Natural killer cell (primary cell): Measurements from ENCODE around the gene PSMD14. TPM values are rescaled to one million over a fixed set of nuclear protein-coding genes. Genes with fewer than 3 reads are reported as not detected.

Experiments used
- ATAC-seq, 3 donors: fragments of 150-1000 bp in 2 of 3; fragments of 200-7000 bp in 1 of 3; cut with Tn5 transposase; 1 replicate in 1 of 3; 2 replicates in 2 of 3; pipeline ENCODE4 v1.10.0; 2021; ENCODE audit warnings: mild to moderate bottlenecking in 2 of 3, moderate library complexity in 2 of 3
- DNase-seq, 2 donors: peaks; one replicate each; pipeline versions ENCODE4 v3.0.0 to v3.0.0-alpha.2; 2013 to 2021; ENCODE audit warnings: mixed read lengths in 1 of 2
- H3K27ac ChIP-seq: one replicate; pipeline ENCODE4 v1.5.1; 2013; ENCODE audit warnings: mild to moderate bottlenecking, low read length
- H3K27me3 ChIP-seq: one replicate; pipeline ENCODE4 v1.6.1; 2013; ENCODE audit warnings: low read length; ENCODE audit not compliant: control insufficient read depth, insufficient read depth
- H3K36me3 ChIP-seq: one replicate; pipeline ENCODE4 v1.6.1; 2013; ENCODE audit warnings: low read length; ENCODE audit not compliant: control insufficient read depth, insufficient read depth
- H3K4me1 ChIP-seq: one replicate; pipeline ENCODE4 v1.6.1; 2013; ENCODE audit warnings: low read length; ENCODE audit not compliant: control insufficient read depth, insufficient read depth
- H3K4me3 ChIP-seq: one replicate; pipeline ENCODE4 v1.5.1; 2013; ENCODE audit warnings: low read length
- H3K9me3 ChIP-seq: one replicate; pipeline ENCODE4 v1.6.1; 2013; ENCODE audit warnings: low read length; ENCODE audit not compliant: control insufficient read depth, insufficient read depth
- H3K27ac Mint-ChIP-seq, 2 donors: one replicate each; pipeline ENCODE4 v1.8.0; 2022; ENCODE audit warnings: mild to moderate bottlenecking in 2 of 2, mixed read lengths in 2 of 2, moderate library complexity in 1 of 2
- H3K27me3 Mint-ChIP-seq, 2 donors: one replicate each; pipeline ENCODE4 v1.8.0; 2022; ENCODE audit warnings: low read depth in 2 of 2, mixed read lengths in 2 of 2
- H3K36me3 Mint-ChIP-seq: one replicate; pipeline ENCODE4 v1.8.0; 2022; ENCODE audit warnings: mixed read lengths
- H3K4me1 Mint-ChIP-seq, 2 donors: one replicate each; pipeline ENCODE4 v1.8.0; 2022; ENCODE audit warnings: mixed read lengths in 2 of 2
- H3K4me3 Mint-ChIP-seq: one replicate; pipeline ENCODE4 v1.8.0; 2022; ENCODE audit warnings: mild to moderate bottlenecking, moderate library complexity, mixed read lengths
- H3K9me3 Mint-ChIP-seq, 2 donors: one replicate each; pipeline ENCODE4 v1.8.0; 2022; ENCODE audit warnings: mixed read lengths in 2 of 2
- CTCF ChIP-seq: fragments of 200-600 bp; IDR thresholded peaks from one replicate; pipeline ENCODE4 v1.8.0; 2022; ENCODE audit warnings: antibody characterized with exemption
- WGBS: methylation state at CpG from one replicate; pipeline ENCODE4 v1.1.7; 2013; ENCODE audit warnings: missing lambda C conversion rate; ENCODE audit not compliant: insufficient coverage; 5-methylcytosine and 5-hydroxymethylcytosine counted together
- intact Hi-C: fragments of 100-400 bp; cut with micrococcal nuclease; formaldehyde crosslinking; loops from one replicate; pipeline ENCODE4 v1.14.2; 2022
- total RNA-seq, 4 donors: library from RNA; stranded (reverse); fragments of 120-200 nt in 1 of 4; gene quantifications; one replicate each; pipeline versions ENCODE4 v1.2.3 to v1.2.4, GENCODE V29; 2013 to 2022

Gene PSMD14
- total RNA-seq, result 10 to 100 TPM; 34.2 to 40.9 (median 36.2) TPM
- 48.9 TPM for total RNA-seq (2013)

GRCh38 chr2:161308178-161308955 is at the start of gene PSMD14:
PSMD14 (plus strand) TSS chr2:161308425; CDS start chr2:161318826, 10,401 bp downstream.
- 1% methylated on average over 59 of the region's 60 CpGs for WGBS
- Mint-ChIP-seq H3K27me3 (peaks cover 0 to 6% of the 10 kb centered on the region in 2 donors), H3K9me3 (peaks cover 0 to 2% of the 10 kb centered on the region in 2 donors), H3K4me1 (peaks cover 33 to 37% of the 10 kb centered on the region in 2 donors), H3K4me3 (peak within 1 kb of the TSS; percentile 95), H3K36me3 (no peaks in the 10 kb centered on the region), H3K27ac (peak within 1 kb of the TSS; percentile 94 to 97)
- Histone ChIP-seq H3K9me3 (no peaks in the 10 kb centered on the region), H3K36me3 (no peaks in the 10 kb centered on the region), H3K4me3 (peak within 1 kb of the TSS; percentile 77), H3K27me3 (no peaks in the 10 kb centered on the region), H3K4me1 (peaks cover 5% of the 10 kb centered on the region), H3K27ac (peak within 1 kb of the TSS; percentile 81)
- no peak for TF ChIP-seq CTCF
- intact Hi-C loops, result loop anchor here (1.0 kb wide), 1 partner anchor 148 kb away; the partner anchor contains the start of gene TANK
- ATAC-seq, result peak; percentile 91 to 95 (median 93)
- peak; percentile 84 to 93 for DNase-seq

DNA sequence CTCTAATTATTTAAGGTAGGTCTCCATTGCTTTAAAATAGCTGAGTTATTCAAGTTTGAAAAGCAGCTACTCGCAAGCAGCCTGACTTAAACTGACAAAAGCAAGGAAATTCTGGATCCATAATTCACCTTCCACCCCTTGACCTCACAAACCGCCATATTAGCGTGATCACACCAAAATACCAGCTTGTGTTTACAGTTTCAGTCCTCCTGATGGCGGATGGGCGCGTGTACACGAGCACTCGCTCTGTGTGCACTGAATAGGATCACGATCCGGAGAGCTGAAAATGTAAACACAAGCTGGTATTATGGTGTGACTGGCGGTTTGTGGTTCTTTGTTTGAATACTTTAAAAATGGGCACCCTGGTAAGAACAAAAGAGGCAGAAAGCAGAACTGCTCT is 42.4 kb upstream of the PSMD14 start:
- Mint-ChIP-seq H3K4me1 (no peaks in the 10 kb centered on the region), H3K36me3 (no peaks in the 10 kb centered on the region), H3K4me3 (no peak overlapping the region), H3K9me3 (no peaks in the 10 kb centered on the region), H3K27ac (no peak overlapping the region), H3K27me3 (peaks cover 6 to 7% of the 10 kb centered on the region in 2 donors)
- intact Hi-C loops, result no loop called here
- H3K27ac ChIP-seq, result no peak overlapping the region
- no peaks in the 10 kb centered on the region for H3K4me1 ChIP-seq
- no peak for DNase-seq
- H3K4me3 ChIP-seq, result no peak overlapping the region
- ATAC-seq, result no peak
- TF ChIP-seq CTCF, result no peak
- peaks cover 8% of the 10 kb centered on the region for H3K27me3 ChIP-seq
- WGBS, result 94% methylated on average over 11 of the region's 11 CpGs
- H3K36me3 ChIP-seq, result no peaks in the 10 kb centered on the region
- no peaks in the 10 kb centered on the region for H3K9me3 ChIP-seq

- Mint-ChIP-seq H3K4me1 (peaks cover 4 to 6% of the 10 kb centered on the region in 2 donors), H3K4me3 (no peak overlapping the region), H3K27me3 (peaks cover 7 to 23% of the 10 kb centered on the region in 2 donors), H3K27ac (no peak overlapping the region), H3K9me3 (no peaks in the 10 kb centered on the region), H3K36me3 (no peaks in the 10 kb centered on the region)
- Histone ChIP-seq H3K4me1 (no peaks in the 10 kb centered on the region), H3K27me3 (peaks cover 11% of the 10 kb centered on the region), H3K27ac (no peak overlapping the region), H3K9me3 (no peaks in the 10 kb centered on the region), H3K36me3 (no peaks in the 10 kb centered on the region), H3K4me3 (no peak overlapping the region)
- WGBS, result 97% methylated on average over 2 of the region's 3 CpGs
- ATAC-seq, result no peak
- no peak for TF ChIP-seq CTCF
- no peak for DNase-seq
- intact Hi-C loops, result no loop called here
Observed at GRCh38 chr2:161269111-161269510, 39.1 kb upstream of the PSMD14 start.
